Motor neuron (in vitro differentiated cells): ENCODE results near the gene AZU1. TPM values are rescaled to one million over a fixed set of nuclear protein-coding genes. Genes with fewer than 3 reads are reported as not detected.
A peak's percentile ranks its signal among the peaks of the same experiment; 100 is the strongest.
"Not testable (repeated sequence)": the region's sequence is repeated elsewhere in the genome, so short reads cannot be mapped to it uniquely, and the experiment has no call there.

ENCODE experiments used
- ATAC-seq, 8 experiments: fragments of 200-7000 bp; cut with Tn5 transposase; replicated peaks in 6 of 8; 2 replicates each; pipeline ENCODE4 v1.8.0; 2021; ENCODE audit warnings: mild to moderate bottlenecking in 8 of 8, moderate library complexity in 8 of 8
- H3K27ac ChIP-seq, 2 donors: fragments of 250-450 bp; sonication (Bioruptor Pico); 2 replicates each; pipeline ENCODE4 v1.9.0; 2021; ENCODE audit warnings: antibody characterized with exemption in 2 of 2, mild to moderate bottlenecking in 2 of 2, moderate library complexity in 1 of 2
- H3K4me1 ChIP-seq, 2 donors: fragments of 250-450 bp; sonication (Bioruptor Pico); replicated peaks in 1 of 2; 2 replicates each; pipeline ENCODE4 v1.6.1; 2021; ENCODE audit warnings: antibody characterized with exemption in 2 of 2, mild to moderate bottlenecking in 2 of 2, moderate library complexity in 1 of 2
- H3K4me3 ChIP-seq, 5 donors: fragments of 250-450 bp; sonication (Bioruptor Pico); 2 replicates each; pipeline ENCODE4 v1.9.0; 2021; ENCODE audit warnings: antibody characterized with exemption in 5 of 5, mild to moderate bottlenecking in 5 of 5, moderate library complexity in 4 of 5
- WGBS, 10 experiments: fragments of 450-650 bp; shearing (Covaris generic); methylation state at CpG; one replicate each; pipeline ENCODE4 v1.0.0; 2022; 5-methylcytosine and 5-hydroxymethylcytosine counted together
- in situ Hi-C, 9 experiments: fragments of 400-800 bp; cut with MboI; loops; one replicate each; pipeline ENCODE4 v1.15.0; 2021; ENCODE audit warnings: low sequenced_read_pairs in 9 of 9, low pct_unique_long_range_greater_than_20kb in 2 of 9; ENCODE audit not compliant: unreplicated experiment in 9 of 9
- total RNA-seq, 8 experiments: library from RNA; unstranded; fragments of 300-600 nt; gene quantifications; 2 replicates each; pipeline versions ENCODE4 v1.2.3 to v1.2.4, GENCODE V29; 2022

The AZU1 gene
- total RNA-seq, 8 experiments from 2014 or later, result 0.24 to 1.4 (median 0.71) TPM; not detected in 2

DNA sequence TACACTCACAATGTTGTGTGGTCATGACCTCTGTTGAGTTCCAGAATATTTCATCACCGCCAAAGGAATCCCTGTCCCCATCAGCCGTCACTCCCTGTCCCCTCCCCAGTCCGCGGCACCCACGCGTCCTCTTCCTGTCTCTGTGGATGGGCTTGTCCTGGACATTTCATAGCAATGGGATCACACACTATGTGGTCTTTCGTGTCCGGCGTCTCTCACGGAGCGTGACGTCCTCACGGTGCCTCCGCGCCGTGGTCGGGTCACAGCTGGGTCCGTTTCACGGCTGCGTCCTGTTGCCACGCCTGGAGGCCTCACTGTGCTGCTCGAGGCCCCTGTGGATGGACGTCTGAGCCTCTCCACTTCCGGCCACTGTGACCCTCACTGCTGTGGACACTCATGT is 6.6 kb downstream of the AZU1 start:
- WGBS, 10 experiments, result 60 to 86% (median 73%) methylated on average over 1 to 11 of the region's 24 CpGs; no CpG with 5 or more reads in 4 of the 10 experiments
- H3K27ac ChIP-seq, result no peak overlapping the region
- H3K4me3 ChIP-seq, result no peak overlapping the region
- H3K4me1 ChIP-seq, result peaks cover 3 to 8% of the 10 kb centered on the region in 2 donors
- in situ Hi-C loops, result no loop called here
- no peak for ATAC-seq

DNA sequence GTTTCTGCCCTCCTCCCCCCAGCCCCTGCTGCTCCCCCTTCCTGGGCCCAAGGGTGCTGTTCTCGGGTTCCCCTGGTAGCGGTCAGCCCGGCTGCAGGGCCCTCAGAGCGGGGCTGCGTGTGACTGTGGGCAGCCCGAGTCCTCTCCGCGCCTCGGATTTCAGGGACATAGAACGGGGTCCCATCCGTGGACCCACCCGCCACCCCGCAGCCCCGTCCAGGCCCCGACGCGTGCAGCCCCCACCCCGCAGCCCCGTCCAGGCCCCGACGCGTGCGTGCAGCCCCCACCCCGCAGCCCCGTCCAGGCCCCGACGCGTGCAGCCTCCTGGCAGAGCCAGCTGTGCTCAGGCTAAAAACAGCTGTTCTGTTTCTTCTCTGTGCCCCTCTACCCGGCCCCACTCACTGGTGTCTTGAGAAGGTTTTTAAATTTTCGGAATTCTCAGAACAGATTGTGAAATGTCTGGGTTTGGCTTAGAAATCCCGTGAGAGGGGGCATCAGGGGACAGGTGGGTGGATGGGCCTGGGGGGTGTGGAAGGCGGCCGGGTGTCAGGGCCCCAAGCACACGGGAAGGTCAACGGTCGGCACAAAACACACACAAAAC is 7.7 kb downstream of the AZU1 start:
- 96% methylated on average over 12 of the region's 36 CpGs; no CpG with 5 or more reads in 9 of the 10 experiments for WGBS, 10 experiments
- Histone ChIP-seq H3K4me3 (no peak overlapping the region), H3K4me1 (peaks cover 3 to 8% of the 10 kb centered on the region in 2 donors), H3K27ac (no peak overlapping the region)
- in situ Hi-C loops, result no loop called here
- peak in 4 of 8 experiments; percentile 18 to 74 (median 47) for ATAC-seq

GRCh38 chr19:840519-841206 is 13.0 kb downstream of the AZU1 start, which contains the start of gene PRTN3:
TSS of gene PRTN3 (plus strand) at chr19:840999. CDS start at chr19:841009, 10 bp downstream.
- H3K4me3 ChIP-seq, result no peak within 1 kb of the TSS
- H3K27ac ChIP-seq, result no peak within 1 kb of the TSS
- H3K4me1 ChIP-seq, result peaks cover 6 to 20% of the 10 kb centered on the region in 2 donors
- WGBS, 10 experiments, result 54 to 87% (median 60%) methylated on average over 1 to 4 of the region's 24 CpGs; no CpG with 5 or more reads in 7 of the 10 experiments
- ATAC-seq, result no peak
- in situ Hi-C loops, result no loop called here

DNA sequence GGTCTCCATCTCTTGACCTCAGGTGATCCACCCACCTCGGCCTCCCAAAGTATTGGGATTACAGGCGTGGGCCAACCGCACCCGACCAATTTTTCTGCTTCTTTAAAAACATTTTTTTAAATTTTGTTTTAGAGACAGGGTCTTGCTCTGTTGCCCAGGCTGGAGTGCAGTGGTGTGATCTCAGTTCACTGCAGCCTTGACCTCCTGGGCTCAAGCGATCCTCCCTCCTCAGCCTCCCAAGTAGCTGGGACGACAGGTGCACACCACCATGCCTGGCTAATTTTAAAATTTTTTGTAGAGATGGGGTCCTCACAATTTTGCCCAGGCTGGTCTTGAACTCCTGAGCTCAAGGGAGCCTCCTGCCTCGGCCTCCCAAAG is 15.2 kb downstream of the AZU1 start:
- H3K4me3 ChIP-seq, in situ Hi-C loops, ATAC-seq, H3K27ac ChIP-seq: not testable (repeated sequence)
- H3K4me1 ChIP-seq, result peaks cover 7 to 22% of the 10 kb centered on the region in 2 donors
- 20 to 100% (median 83%) methylated on average over 1 to 4 of the region's 7 CpGs; no CpG with 5 or more reads in 4 of the 10 experiments for WGBS, 10 experiments

DNA sequence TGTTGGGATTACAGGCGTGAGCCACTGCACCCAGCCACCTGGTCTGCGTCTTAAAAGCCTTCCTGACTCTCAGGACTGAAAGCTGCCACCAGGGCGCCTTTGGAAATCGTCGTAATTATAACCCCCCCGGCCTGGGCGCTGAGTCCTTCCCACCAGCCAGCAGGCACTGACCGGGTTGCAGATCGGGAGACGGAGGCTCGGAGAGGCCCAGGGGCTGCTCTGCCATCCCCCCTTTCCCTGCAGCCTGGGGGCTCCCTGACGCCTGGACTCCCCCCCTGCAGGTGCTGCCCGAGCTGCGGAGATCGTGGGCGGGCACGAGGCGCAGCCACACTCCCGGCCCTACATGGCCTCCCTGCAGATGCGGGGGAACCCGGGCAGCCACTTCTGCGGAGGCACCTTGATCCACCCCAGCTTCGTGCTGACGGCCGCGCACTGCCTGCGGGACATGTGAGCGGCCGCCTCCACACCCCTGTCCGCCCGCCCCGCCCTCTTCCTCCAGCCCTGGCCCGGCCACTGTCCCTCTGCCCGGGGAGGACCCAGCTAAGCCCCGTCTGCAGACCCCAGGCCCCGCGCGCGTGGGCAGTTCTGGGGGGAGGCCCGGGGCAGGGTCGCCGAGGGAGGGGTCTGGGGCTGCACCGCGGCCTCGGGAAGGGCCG is 15.7 kb downstream of the AZU1 start:
- Histone ChIP-seq H3K27ac (no peak overlapping the region), H3K4me1 (peaks cover 8 to 24% of the 10 kb centered on the region in 2 donors), H3K4me3 (peak overlapping the region; percentile 11 to 23 (median 14))
- in situ Hi-C loops, result no loop called here
- WGBS, 10 experiments, result 2 to 100% (median 7%) methylated on average over 1 to 10 of the region's 46 CpGs; no CpG with 5 or more reads in 5 of the 10 experiments
- ATAC-seq, result peak; percentile 50 to 84 (median 80)

DNA sequence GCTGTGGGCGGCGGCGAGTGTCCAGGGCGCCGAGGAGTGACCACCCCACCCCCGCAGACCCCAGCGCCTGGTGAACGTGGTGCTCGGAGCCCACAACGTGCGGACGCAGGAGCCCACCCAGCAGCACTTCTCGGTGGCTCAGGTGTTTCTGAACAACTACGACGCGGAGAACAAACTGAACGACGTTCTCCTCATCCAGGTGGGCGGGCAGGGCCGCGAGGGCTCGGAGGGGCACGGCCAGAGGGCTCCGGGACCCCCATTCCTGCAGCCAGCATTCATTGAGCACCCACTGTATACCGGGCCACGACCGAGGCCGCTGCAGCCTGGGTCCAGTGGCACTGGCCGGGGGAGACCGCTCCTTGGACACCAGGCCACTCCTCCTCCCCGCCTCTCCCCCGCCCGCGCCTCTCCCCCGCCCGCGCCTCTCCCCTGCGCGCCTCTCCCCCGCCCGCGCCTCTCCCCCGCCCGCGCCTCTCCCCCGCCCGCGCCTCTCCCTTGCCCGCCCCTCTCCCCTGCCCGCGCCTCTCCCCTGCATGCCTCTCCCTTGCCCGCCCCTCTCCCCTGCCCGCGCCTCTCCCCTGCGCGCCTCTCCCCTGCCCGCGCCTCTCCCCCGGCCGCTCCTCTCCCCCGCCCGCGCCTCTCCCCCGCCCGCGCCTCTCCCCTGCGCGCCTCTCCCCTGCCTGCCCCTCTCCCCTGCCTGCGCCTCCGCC is 16.4 kb downstream of the AZU1 start:
- no CpG with 5 or more reads among the region's 70 CpGs for WGBS, 10 experiments
- ATAC-seq, result peak in 5 of 8 experiments; percentile 48 to 67 (median 56)
- in situ Hi-C loops, result no loop called here
- Histone ChIP-seq H3K27ac (no peak overlapping the region), H3K4me1 (peaks cover 6 to 19% of the 10 kb centered on the region in 2 donors), H3K4me3 (peak overlapping the region; percentile 11 to 23 (median 14))

- H3K4me1 ChIP-seq, result peaks cover 6 to 19% of the 10 kb centered on the region in 2 donors
- WGBS, 10 experiments, result 0 to 100% (median 60%) methylated on average over 1 of the region's 11 CpGs; no CpG with 5 or more reads in 7 of the 10 experiments
- ATAC-seq, result peak in 5 of 8 experiments; percentile 5 to 73 (median 54)
- in situ Hi-C loops, result no loop called here
- no peak overlapping the region for H3K27ac ChIP-seq
- no peak overlapping the region for H3K4me3 ChIP-seq
Observed at GRCh38 chr19:844546-844971, 16.9 kb downstream of the AZU1 start.

- in situ Hi-C loops, result no loop called here
- Histone ChIP-seq H3K4me1 (peaks cover 6 to 23% of the 10 kb centered on the region in 2 donors), H3K4me3 (no peak overlapping the region), H3K27ac (no peak overlapping the region)
- WGBS, 10 experiments, result 0 to 80% (median 47%) methylated on average over 1 to 7 of the region's 37 CpGs; no CpG with 5 or more reads in 4 of the 10 experiments
- no peak for ATAC-seq
Observed at GRCh38 chr19:845707-846521, 18.3 kb downstream of the AZU1 start.

- Histone ChIP-seq H3K4me3 (no peak overlapping the region), H3K4me1 (peaks cover 2 to 19% of the 10 kb centered on the region in 2 donors), H3K27ac (no peak overlapping the region)
- in situ Hi-C loops, result no loop called here
- no CpG with 5 or more reads among the region's 12 CpGs for WGBS, 10 experiments
- peak in 1 of 8 experiments; percentile 4 for ATAC-seq
Observed at GRCh38 chr19:848386-848921, 20.8 kb downstream of the AZU1 start.

DNA sequence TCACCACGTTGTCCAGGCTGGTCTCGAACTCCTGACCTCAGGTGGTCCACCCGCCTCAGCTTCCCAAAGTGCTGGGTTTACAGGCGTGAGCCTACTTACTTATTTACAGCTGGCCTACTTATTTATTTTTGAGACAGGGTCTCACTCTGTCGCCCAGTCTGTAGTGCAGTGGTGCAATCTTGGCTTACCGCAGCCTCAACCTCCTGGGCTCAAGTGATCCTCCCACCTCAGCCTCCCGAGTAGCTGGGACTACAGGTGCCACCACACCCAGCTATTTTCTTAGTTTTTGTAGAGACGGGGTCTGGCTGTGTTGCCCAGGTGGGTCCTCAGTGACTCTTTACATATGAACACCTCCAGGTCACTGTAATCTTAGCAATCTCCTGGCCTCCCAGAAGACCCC is 21.6 kb downstream of the AZU1 start:
- 67 to 87% (median 77%) methylated on average over 1 to 6 of the region's 8 CpGs; no CpG with 5 or more reads in 4 of the 10 experiments for WGBS, 10 experiments
- H3K27ac ChIP-seq, H3K4me3 ChIP-seq, ATAC-seq, in situ Hi-C loops: not testable (repeated sequence)
- H3K4me1 ChIP-seq, result peaks cover 2 to 14% of the 10 kb centered on the region in 2 donors

- WGBS, 10 experiments, result 29 to 82% (median 40%) methylated on average over 1 to 8 of the region's 28 CpGs; no CpG with 5 or more reads in 3 of the 10 experiments
- in situ Hi-C loops, result no loop called here
- peaks cover 2 to 12% of the 10 kb centered on the region in 2 donors for H3K4me1 ChIP-seq
- H3K4me3 ChIP-seq, result no peak overlapping the region
- peak overlapping the region in 1 of 2 donors; percentile 29 for H3K27ac ChIP-seq
- ATAC-seq, result peak; percentile 72 to 84 (median 74)
Observed at GRCh38 chr19:850221-850978, 22.8 kb downstream of the AZU1 start.
